Activated gamma-delta T cell treated with Interleukin-2 at 50 U/mL for 16 hours (primary cell): ENCODE measurements around the gene MYL7.
"Not testable (repeated sequence)": the region's sequence is repeated elsewhere in the genome, so short reads cannot be mapped to it uniquely, and the experiment has no call there.

Experiments used
- DNase-seq: peaks from one replicate; pipeline ENCODE4 v3.0.0-alpha.2; 2020

MYL7 gene

GRCh38 chr7:44171901-44172300 lies 30.8 kb upstream of the MYL7 start:
- not testable (repeated sequence) for DNase-seq

GRCh38 chr7:44167920-44168319 lies 26.8 kb upstream of the MYL7 start:
- no peak for DNase-seq

- DNase-seq, result no peak
Measured at GRCh38 chr7:44163591-44163990, 22.5 kb upstream of the MYL7 start.

GRCh38 chr7:44162785-44163395 lies 21.8 kb upstream of the MYL7 start:
- DNase-seq, result no peak

- no peak for DNase-seq
Measured at GRCh38 chr7:44162179-44162578, 21.0 kb upstream of the MYL7 start.

GRCh38 chr7:44161371-44161770 lies 20.2 kb upstream of the MYL7 start:
- no peak for DNase-seq

- no peak for DNase-seq
Measured at GRCh38 chr7:44159824-44160630, 18.9 kb upstream of the MYL7 start.

GRCh38 chr7:44158873-44159631 lies 17.9 kb upstream of the MYL7 start:
- no peak for DNase-seq

- no peak for DNase-seq
Measured at GRCh38 chr7:44158096-44158872, 17.2 kb upstream of the MYL7 start.

- DNase-seq, result no peak
Measured at GRCh38 chr7:44157116-44158080, 16.3 kb upstream of the MYL7 start.

- no peak for DNase-seq
Measured at GRCh38 chr7:44156453-44157010, 15.4 kb upstream of the MYL7 start.

GRCh38 chr7:44155191-44156185 lies 14.4 kb upstream of the MYL7 start:
- DNase-seq, result no peak

GRCh38 chr7:44154703-44155102 lies 13.6 kb upstream of the MYL7 start:
- no peak for DNase-seq

- no peak for DNase-seq
Measured at GRCh38 chr7:44153948-44154335, 12.8 kb upstream of the MYL7 start.

GRCh38 chr7:44152971-44153947 lies 12.1 kb upstream of the MYL7 start:
- no peak for DNase-seq

GRCh38 chr7:44151956-44152355 lies 10.8 kb upstream of the MYL7 start:
- DNase-seq, result no peak

GRCh38 chr7:44150966-44151941 lies 10.1 kb upstream of the MYL7 start:
- DNase-seq, result no peak

- no peak for DNase-seq
Measured at GRCh38 chr7:44150466-44150832, 9.3 kb upstream of the MYL7 start.
